ENCODE results near the gene ARPC5. TPM values are rescaled to one million over a fixed set of nuclear protein-coding genes. Genes with fewer than 3 reads are reported as not detected.

The ARPC5 gene
- total and polyA plus RNA-seq, 8 donors: 130 to 208 (median 147) TPM

DNA sequence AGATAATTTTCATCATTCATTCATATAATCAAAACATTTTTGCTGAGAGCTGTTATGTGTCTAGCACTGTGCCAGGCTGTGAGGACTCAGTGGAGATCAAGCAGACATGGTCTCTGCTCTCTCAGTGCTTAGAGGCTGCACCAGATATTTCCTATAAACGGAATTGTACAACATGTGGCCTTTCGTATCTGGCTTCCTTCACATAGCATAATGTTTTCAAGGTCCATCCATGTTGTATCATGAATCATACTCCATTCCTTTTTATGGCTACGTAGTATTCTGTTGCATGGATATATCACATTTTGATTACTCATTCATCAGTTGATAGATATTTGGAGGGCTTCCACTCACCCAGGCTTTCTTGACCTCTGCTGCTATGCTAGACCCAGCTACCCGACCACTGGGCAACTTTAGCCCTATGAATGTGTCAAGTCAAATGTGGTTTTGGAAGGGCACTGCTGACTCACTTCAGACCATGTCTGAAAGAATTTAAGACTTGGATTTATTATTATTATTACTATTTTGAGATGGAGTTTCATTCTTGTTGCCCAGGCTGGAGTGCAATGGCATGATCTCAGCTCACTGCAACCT is 63.8 kb downstream of the ARPC5 start:
- no peaks in the 10 kb centered on the region for H3K27me3 ChIP-seq
- H3K4me1 ChIP-seq: peaks cover 0 to 42% of the 10 kb centered on the region in 2 donors
- no peaks in the 10 kb centered on the region for H3K9me3 ChIP-seq
- H3K4me3 ChIP-seq: no peak overlapping the region
- ATAC-seq: no peak
- H3K27ac ChIP-seq: no peak overlapping the region
- intact Hi-C loops (cut with DNase I): no loop called here
- no peak for DNase-seq
- H3K36me3 ChIP-seq: peaks cover 0 to 84% of the 10 kb centered on the region in 2 donors
- TF ChIP-seq, protein P1, sequence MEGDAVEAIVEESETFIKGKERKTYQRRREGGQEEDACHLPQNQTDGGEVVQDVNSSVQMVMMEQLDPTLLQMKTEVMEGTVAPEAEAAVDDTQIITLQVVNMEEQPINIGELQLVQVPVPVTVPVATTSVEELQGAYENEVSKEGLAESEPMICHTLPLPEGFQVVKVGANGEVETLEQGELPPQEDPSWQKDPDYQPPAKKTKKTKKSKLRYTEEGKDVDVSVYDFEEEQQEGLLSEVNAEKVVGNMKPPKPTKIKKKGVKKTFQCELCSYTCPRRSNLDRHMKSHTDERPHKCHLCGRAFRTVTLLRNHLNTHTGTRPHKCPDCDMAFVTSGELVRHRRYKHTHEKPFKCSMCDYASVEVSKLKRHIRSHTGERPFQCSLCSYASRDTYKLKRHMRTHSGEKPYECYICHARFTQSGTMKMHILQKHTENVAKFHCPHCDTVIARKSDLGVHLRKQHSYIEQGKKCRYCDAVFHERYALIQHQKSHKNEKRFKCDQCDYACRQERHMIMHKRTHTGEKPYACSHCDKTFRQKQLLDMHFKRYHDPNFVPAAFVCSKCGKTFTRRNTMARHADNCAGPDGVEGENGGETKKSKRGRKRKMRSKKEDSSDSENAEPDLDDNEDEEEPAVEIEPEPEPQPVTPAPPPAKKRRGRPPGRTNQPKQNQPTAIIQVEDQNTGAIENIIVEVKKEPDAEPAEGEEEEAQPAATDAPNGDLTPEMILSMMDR (IDR thresholded peaks at IDR 0.05): no peak

Other genes starting within 250 kb of the ARPC5 start
- 1 to 10 TPM; 1.1 to 1.5 TPM for gene NMNAT2, start 217.4 kb downstream of the ARPC5 start, total RNA-seq
- 1 to 10 TPM; 1.4 to 2.9 (median 1.9) TPM for gene NMNAT2, start 217.4 kb downstream of the ARPC5 start, polyA plus RNA-seq (ENCODE audit: insufficient read length in 6 of 6)
- gene SMG7, start 163.3 kb downstream of the ARPC5 start, total RNA-seq: 10 to 100 TPM; 49.6 to 65.5 TPM
- gene SMG7, start 163.3 kb downstream of the ARPC5 start, polyA plus RNA-seq (ENCODE audit: insufficient read length in 6 of 6): 10 to 100 TPM; 58.5 to 69.6 (median 64.8) TPM
- gene NCF2, start 45.3 kb downstream of the ARPC5 start, total RNA-seq: 100 to 1,000 TPM in 1 of 2 donors, 10 to 100 TPM in 1; 70.9 to 139 TPM
- 1 to 10 TPM; 4.7 to 7.1 (median 6.0) TPM for gene NCF2, start 45.3 kb downstream of the ARPC5 start, polyA plus RNA-seq (ENCODE audit: insufficient read length in 6 of 6)
- under 1 TPM; 0.26 to 0.89 TPM for gene APOBEC4, start 17.5 kb upstream of the ARPC5 start, total RNA-seq
- gene APOBEC4, start 17.5 kb upstream of the ARPC5 start, polyA plus RNA-seq (ENCODE audit: insufficient read length in 6 of 6): 1 to 10 TPM in 4 of 6 donors, under 1 TPM in 2; 0.49 to 2.2 (median 1.1) TPM
- gene RGL1, start 169.3 kb upstream of the ARPC5 start, total RNA-seq: 10 to 100 TPM; 33.7 to 52.6 TPM
- gene RGL1, start 169.3 kb upstream of the ARPC5 start, polyA plus RNA-seq (ENCODE audit: insufficient read length in 6 of 6): 10 to 100 TPM; 38.8 to 45.9 (median 40.9) TPM

All from left lung (tissue), 10 donors.